Raji (cell line): Measurements from ENCODE around the gene AGXT2.

Experiments used
- POLR2A ChIP-seq: IDR thresholded peaks from 2 replicates; pipeline ENCODE4 v1.6.1; 2011; ENCODE audit warnings: low read depth, low read length, control low read depth; ENCODE audit not compliant: insufficient read depth

AGXT2 gene

GRCh38 chr5:35031276-35031675, 16.5 kb downstream of the AGXT2 start:
- TF ChIP-seq POLR2A: no peak

- TF ChIP-seq POLR2A: no peak
These were observed 17.2 kb downstream of the AGXT2 start for GRCh38 chr5:35030426-35031100.

GRCh38 chr5:35029333-35029732, 18.4 kb downstream of the AGXT2 start:
- TF ChIP-seq POLR2A: no peak

GRCh38 chr5:35026941-35027340, 20.8 kb downstream of the AGXT2 start:
- no peak for TF ChIP-seq POLR2A

GRCh38 chr5:35026280-35026840, 21.4 kb downstream of the AGXT2 start:
- TF ChIP-seq POLR2A: no peak

- no peak for TF ChIP-seq POLR2A
These were observed 22.7 kb downstream of the AGXT2 start for GRCh38 chr5:35024911-35025510.

GRCh38 chr5:35023391-35024178, 24.2 kb downstream of the AGXT2 start:
- TF ChIP-seq POLR2A: no peak

- no peak for TF ChIP-seq POLR2A
These were observed 31.3 kb downstream of the AGXT2 start for GRCh38 chr5:35016174-35017051.

- TF ChIP-seq POLR2A: no peak
These were observed 32.7 kb downstream of the AGXT2 start for GRCh38 chr5:35015063-35015462.

GRCh38 chr5:35012796-35013195, 35.0 kb downstream of the AGXT2 start:
- TF ChIP-seq POLR2A: no peak

- no peak for TF ChIP-seq POLR2A
These were observed 35.4 kb downstream of the AGXT2 start for GRCh38 chr5:35012365-35012764.

- TF ChIP-seq POLR2A: no peak
These were observed 37.1 kb downstream of the AGXT2 start for GRCh38 chr5:35010676-35011075.

- no peak for TF ChIP-seq POLR2A
These were observed 38.1 kb downstream of the AGXT2 start for GRCh38 chr5:35009657-35010056.

GRCh38 chr5:35009019-35009418, 38.7 kb downstream of the AGXT2 start:
- no peak for TF ChIP-seq POLR2A

- no peak for TF ChIP-seq POLR2A
These were observed 43.0 kb downstream of the AGXT2 start for GRCh38 chr5:35004771-35005170.
